Gastroesophageal sphincter (tissue), 3 donors: Measurements from ENCODE around the gene GIPC2.

ENCODE experiments used
- POLR2A ChIP-seq, 2 donors: fragments of 450-650 bp; IDR thresholded peaks; one replicate each; pipeline ENCODE4 v1.6.1; 2017; ENCODE audit warnings: antibody characterized with exemption in 2 of 2, mild to moderate bottlenecking in 2 of 2, moderate library complexity in 1 of 2
- TF ChIP-seq, protein P1 (sequence below), 4 experiments: fragments of 200-600 bp in 2 of 4; fragments of 450-650 bp in 2 of 4; sonication (generic) in 1 of 4; IDR thresholded peaks; one replicate each; pipeline ENCODE4 v1.5.1; 2017 to 2019; ENCODE audit warnings: antibody characterized with exemption in 4 of 4, mild to moderate bottlenecking in 2 of 4, moderate library complexity in 2 of 4

DNA sequence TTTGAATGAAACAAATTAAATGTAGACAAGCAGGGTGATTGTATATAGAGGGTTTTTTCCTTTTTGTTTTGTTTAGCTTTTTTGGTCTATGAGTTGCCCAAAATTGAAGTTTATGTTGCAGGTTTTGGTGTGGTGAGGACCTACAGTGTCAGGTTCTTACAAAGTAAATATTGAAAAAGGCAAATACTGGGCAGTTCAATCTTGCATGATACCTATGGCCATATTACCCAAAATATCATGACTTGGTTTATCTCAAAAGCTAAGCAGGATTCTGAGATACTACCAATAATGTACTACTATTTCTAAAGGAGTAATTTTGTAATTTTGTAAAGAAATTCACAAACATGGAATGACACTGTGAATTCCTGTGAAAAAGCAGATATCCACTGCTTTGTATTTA, 39.2 kb upstream of the GIPC2 start:
- TF ChIP-seq, protein P1, sequence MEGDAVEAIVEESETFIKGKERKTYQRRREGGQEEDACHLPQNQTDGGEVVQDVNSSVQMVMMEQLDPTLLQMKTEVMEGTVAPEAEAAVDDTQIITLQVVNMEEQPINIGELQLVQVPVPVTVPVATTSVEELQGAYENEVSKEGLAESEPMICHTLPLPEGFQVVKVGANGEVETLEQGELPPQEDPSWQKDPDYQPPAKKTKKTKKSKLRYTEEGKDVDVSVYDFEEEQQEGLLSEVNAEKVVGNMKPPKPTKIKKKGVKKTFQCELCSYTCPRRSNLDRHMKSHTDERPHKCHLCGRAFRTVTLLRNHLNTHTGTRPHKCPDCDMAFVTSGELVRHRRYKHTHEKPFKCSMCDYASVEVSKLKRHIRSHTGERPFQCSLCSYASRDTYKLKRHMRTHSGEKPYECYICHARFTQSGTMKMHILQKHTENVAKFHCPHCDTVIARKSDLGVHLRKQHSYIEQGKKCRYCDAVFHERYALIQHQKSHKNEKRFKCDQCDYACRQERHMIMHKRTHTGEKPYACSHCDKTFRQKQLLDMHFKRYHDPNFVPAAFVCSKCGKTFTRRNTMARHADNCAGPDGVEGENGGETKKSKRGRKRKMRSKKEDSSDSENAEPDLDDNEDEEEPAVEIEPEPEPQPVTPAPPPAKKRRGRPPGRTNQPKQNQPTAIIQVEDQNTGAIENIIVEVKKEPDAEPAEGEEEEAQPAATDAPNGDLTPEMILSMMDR (IDR thresholded peaks at IDR 0.05): no peak
- no peak for TF ChIP-seq POLR2A (IDR thresholded peaks at IDR 0.05)
